ENCODE measurements around the gene RPTN.

DNA sequence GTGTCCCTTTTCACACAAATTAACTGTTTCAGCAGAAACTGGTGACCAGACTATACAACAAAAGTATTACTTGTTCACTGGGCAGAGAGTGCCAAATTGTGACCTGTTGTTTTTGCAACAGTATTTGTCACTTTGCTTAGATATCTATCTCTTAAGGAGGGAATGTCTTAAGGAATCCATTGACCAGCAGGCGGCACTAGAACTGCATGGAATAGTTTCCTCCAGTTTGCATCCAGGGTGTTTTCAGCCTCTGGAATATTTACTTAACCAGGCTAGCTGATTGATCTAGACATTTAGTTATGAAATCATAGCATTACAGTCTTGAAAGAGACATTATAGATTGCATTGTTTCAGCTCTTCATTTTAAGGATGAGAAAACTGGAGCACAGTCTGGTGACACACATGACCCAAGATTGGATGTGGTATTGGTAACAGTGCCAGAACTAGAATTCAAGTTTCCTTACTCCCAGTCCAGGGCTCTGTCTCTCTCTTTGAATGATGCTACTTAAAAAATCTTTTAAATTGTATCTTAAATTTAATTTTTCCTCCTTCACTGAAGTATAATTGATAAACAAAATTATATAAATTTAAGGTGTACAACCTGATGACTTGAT, 16.9 kb downstream of the RPTN start:
- no peak for TF ChIP-seq POLR2A (IDR thresholded peaks at IDR 0.05; ENCODE audit: low read length)
- no peak for TF ChIP-seq GATA1 (IDR thresholded peaks at IDR 0.05; ENCODE audit: low read depth, low read length)

Measured in erythroblast (primary cell).